Right lobe of liver (tissue), 6 donors: ENCODE data around the gene ACAN. TPM values are rescaled to one million over a fixed set of nuclear protein-coding genes. Genes with fewer than 3 reads are reported as not detected.

Experiments
- ATAC-seq, 4 donors: fragments of 200-7000 bp; cut with Tn5 transposase; one replicate each; pipeline ENCODE4 v1.9.1; 2020; ENCODE audit warnings: mild to moderate bottlenecking in 4 of 4, moderate library complexity in 4 of 4
- DNase-seq, 3 donors: peaks; one replicate each; pipeline ENCODE4 v3.0.0-alpha.2; 2020
- H3K27ac ChIP-seq, 3 donors: fragments of 200-600 bp; one replicate each; pipeline ENCODE4 v1.8.0; 2022
- H3K27me3 ChIP-seq, 2 donors: fragments of 200-600 bp; one replicate each; pipeline ENCODE4 v1.8.0; 2022
- H3K36me3 ChIP-seq, 4 donors: fragments of 200-600 bp; sonication (generic) in 1 of 4; one replicate each; pipeline versions ENCODE4 v1.5.1 to v1.8.0; 2017 to 2022; ENCODE audit warnings: control low read depth in 1 of 4
- H3K4me1 ChIP-seq, 4 donors: fragments of 200-600 bp; sonication (generic) in 1 of 4; one replicate each; pipeline versions ENCODE4 v1.5.1 to v1.8.0; 2017 to 2022; ENCODE audit warnings: control low read depth in 1 of 4
- H3K4me3 ChIP-seq, 3 donors: fragments of 200-600 bp; one replicate each; pipeline ENCODE4 v1.8.0; 2022
- H3K9me3 ChIP-seq, 4 donors: fragments of 200-600 bp; sonication (generic) in 1 of 4; one replicate each; pipeline versions ENCODE4 v1.5.1 to v1.8.0; 2017 to 2022; ENCODE audit warnings: control low read depth in 1 of 4
- CTCF ChIP-seq, 4 donors: fragments of 200-600 bp in 3 of 4; fragments of 450-650 bp in 1 of 4; IDR thresholded peaks; one replicate each; pipeline versions ENCODE4 v1.5.1 to v1.8.0; 2016 to 2022; ENCODE audit warnings: antibody characterized with exemption in 4 of 4, mild to moderate bottlenecking in 2 of 4
- POLR2A ChIP-seq: fragments of 450-650 bp; IDR thresholded peaks from one replicate; pipeline ENCODE4 v1.6.1; 2017; ENCODE audit warnings: antibody characterized with exemption, mild to moderate bottlenecking
- WGBS: methylation state at CpG from one replicate; pipeline ENCODE4 v1.1.6; 2018; ENCODE audit warnings: low coverage, low lambda C conversion rate; ENCODE audit not compliant: insufficient coverage; ENCODE audit errors: missing lambda C conversion rate; 5-methylcytosine and 5-hydroxymethylcytosine counted together
- intact Hi-C, 2 donors: fragments of 100-400 bp; cut with DNase I; formaldehyde crosslinking; loops; one replicate each; pipeline versions ENCODE4 v1.11.2 to v1.14.1; 2022
- total RNA-seq, 6 experiments: library from RNA; depleted of rRNA in 2 of 6; stranded (reverse); fragments of >200 nt in 2 of 6; fragmentation: NEBNext Ultra II Directional in 3 of 6; extraction: Animal tissue kit (Norgen Biotek cat#: 25700) in 3 of 6; gene quantifications; one replicate each; pipeline versions ENCODE4 v1.1.0 to v1.2.4, GENCODE V29; 2016 to 2023
- donor health status: DM: no; HTN: yes; CAD: no.
- donor health status: DM: no; HTN: no; CAD: no.
- donor health status: DM: no; HTN: no; CAD: no.
- donor health status: DM: no; HTN: yes; CAD: no.
- donor health status: DM: no; HTN: yes; CAD: no.

The ACAN gene
- total RNA-seq, 6 experiments from 2014 or later: 0.07 TPM; not detected in 5

DNA sequence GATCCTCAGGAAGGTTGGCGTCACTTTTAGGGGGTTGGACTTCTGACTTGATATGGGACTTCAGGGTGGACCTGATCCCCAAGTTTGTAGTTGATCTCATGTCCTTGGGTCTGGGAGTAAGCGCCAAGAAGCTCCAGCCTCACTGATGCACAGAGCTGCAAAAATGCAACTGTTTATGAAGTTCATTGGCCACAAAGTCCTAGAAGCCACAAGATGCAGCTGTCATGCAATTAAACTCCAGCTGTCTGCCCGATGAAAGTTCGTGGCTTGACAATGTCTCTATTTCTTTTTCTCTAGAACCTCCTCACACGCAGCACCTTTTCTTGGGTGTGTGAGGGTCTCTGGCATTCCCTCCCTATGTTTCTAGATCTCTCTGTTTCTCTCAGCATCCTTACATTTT is 9.2 kb upstream of the ACAN start:
- H3K36me3 ChIP-seq: no peaks in the 10 kb centered on the region
- intact Hi-C loops: no loop called here
- no peaks in the 10 kb centered on the region for H3K27me3 ChIP-seq
- no peak overlapping the region for H3K27ac ChIP-seq
- TF ChIP-seq POLR2A (no peak), CTCF (IDR thresholded peaks at IDR 0.05) (no peak)
- no peak overlapping the region for H3K4me3 ChIP-seq
- ATAC-seq (no peak), DNase-seq (no peak)
- no peaks in the 10 kb centered on the region for H3K4me1 ChIP-seq
- 41% methylated on average over 3 of the region's 5 CpGs for WGBS
- H3K9me3 ChIP-seq: no peaks in the 10 kb centered on the region

DNA sequence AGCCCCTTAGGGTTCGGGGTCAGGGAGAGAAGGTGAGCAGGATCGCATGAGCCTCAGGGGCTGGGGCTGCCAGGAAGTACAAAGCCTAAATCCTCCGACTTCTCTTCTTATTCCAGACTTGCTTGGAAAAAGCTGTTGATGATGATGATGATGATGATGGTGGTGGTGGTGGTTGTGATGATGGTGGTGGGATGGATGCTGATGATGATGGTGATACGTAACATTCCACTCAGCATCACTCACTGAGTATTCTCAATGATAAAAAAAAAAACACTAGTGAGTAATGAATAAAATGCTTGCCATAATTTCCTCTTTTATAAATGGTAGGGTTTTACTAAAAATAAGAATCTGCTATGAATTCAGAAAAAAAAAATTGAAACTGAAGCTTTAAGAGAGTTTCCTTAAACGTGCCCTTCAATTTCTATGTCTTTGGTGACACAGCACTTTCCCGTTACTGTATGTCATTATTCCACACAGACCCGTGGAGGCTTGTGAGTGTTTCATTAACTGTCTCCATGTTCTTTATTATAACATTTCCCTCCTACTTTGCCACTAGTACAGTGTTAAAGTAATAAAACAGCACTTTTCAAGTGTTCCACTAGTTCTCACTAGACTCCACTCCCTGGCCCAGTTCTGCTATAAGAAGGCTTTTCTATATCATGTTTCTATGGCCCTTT is 5.4 kb upstream of the ACAN start:
- intact Hi-C loops: no loop called here
- ATAC-seq: no peak
- Histone ChIP-seq H3K36me3 (no peaks in the 10 kb centered on the region), H3K4me1 (no peaks in the 10 kb centered on the region), H3K4me3 (no peak overlapping the region), H3K27me3 (peaks cover 0 to 1% of the 10 kb centered on the region in 2 donors), H3K9me3 (no peaks in the 10 kb centered on the region), H3K27ac (no peak overlapping the region)
- 44% methylated on average over 7 of the region's 7 CpGs for WGBS
- TF ChIP-seq CTCF (IDR thresholded peaks at IDR 0.05) (no peak), POLR2A (no peak)
- no peak for DNase-seq

DNA sequence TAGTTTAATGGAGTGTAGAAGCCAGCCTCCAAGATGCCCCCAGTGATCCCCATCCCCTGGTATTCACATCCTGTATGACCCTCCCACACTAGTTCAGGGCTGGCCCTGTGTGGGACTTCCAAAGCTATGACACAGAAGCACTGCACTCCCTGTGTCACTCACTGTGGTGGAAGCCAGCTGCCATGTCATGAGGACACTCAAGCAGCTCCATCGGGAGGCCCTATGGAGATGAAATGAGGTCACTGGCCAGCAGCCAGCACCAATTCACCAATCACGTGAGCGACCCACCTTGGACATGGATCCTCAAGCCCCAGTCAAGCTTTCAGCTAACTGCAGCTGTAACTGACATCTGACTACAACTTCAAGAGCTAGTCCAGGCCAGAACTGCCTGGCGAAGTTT is 3.9 kb upstream of the ACAN start:
- intact Hi-C loops: no loop called here
- DNase-seq (no peak), ATAC-seq (no peak)

DNA sequence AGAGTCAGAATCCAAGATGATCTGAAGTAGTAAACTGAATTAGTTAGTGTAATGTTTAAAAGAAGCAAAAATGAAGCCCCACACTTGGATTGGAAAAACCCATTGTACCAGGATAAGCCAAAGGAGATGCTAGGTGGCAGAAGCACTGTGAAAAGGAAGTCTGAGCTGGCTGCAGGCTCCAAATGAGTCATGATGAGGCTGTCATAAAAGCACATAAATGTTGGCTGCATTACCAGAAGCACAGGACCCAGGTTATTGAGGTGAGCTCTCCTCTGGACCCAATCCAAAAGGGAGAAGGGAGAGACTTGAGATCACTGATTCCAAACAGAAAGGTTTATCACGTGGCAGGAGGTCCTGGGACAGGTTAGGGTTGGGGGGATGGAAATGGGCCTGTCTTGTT is 3.2 kb upstream of the ACAN start:
- Histone ChIP-seq H3K4me3 (no peak overlapping the region), H3K9me3 (no peaks in the 10 kb centered on the region), H3K36me3 (no peaks in the 10 kb centered on the region), H3K27ac (no peak overlapping the region), H3K4me1 (no peaks in the 10 kb centered on the region), H3K27me3 (peaks cover 0 to 5% of the 10 kb centered on the region in 2 donors)
- TF ChIP-seq POLR2A: no peak
- TF ChIP-seq CTCF (IDR thresholded peaks at IDR 0.05): no peak
- no peak for ATAC-seq
- intact Hi-C loops: no loop called here
- DNase-seq: no peak
- 20% methylated on average over 1 of the region's 1 CpG for WGBS

More for the DNA sequence above, 3.9 kb upstream of the ACAN start:
- Histone ChIP-seq H3K4me3 (no peak overlapping the region), H3K27ac (no peak overlapping the region), H3K36me3 (no peaks in the 10 kb centered on the region), H3K9me3 (no peaks in the 10 kb centered on the region), H3K27me3 (peaks cover 0 to 5% of the 10 kb centered on the region in 2 donors), H3K4me1 (no peaks in the 10 kb centered on the region)
- WGBS: 88% methylated on average over 1 of the region's 4 CpGs
- no peak for TF ChIP-seq CTCF (IDR thresholded peaks at IDR 0.05)
- TF ChIP-seq POLR2A: no peak
